Measurements from ENCODE around the gene XXYLT1. TPM values are rescaled to one million over a fixed set of nuclear protein-coding genes. Genes with fewer than 3 reads are reported as not detected.

Gene XXYLT1
- total RNA-seq, 4 donors from 2014 or later: 9.7 to 30.1 (median 17.7) TPM

DNA sequence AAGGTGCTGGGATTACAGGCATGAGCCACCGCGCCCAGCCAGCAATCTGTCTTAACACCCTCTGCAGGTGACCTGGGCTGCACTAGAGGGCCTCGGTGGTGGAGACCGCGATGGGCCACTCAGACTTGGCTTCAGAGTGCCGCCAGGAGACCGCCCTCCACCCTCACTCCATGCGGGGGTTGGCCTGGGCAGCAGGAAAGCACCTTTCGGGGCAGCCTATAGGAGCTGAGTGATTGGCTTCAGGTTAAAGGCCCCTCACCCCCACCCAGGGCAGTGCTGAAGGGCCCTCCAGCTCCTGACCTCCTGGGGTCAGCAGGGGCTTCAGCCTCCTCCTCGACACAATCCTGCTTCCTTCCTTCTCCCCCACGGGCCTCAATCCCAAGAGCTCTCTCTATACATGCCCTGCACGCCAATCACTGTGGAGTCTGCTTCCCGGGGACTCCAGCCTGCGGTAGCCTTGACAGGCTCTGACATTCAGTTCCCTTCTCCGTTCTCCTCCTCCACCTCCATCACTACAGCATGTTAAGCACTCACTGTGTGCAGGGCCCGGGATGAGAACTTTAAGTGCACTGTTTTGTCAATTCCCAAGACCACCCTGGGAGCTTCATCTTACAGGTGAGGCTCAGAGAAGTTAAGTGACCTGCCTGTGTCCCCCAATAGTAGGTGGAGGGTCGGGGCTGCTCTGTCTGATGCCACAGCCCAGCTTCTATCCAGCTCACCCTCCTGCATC, 225.3 kb downstream of the XXYLT1 start:
- TF ChIP-seq CTCF (IDR thresholded peaks at IDR 0.05): no peak
- TF ChIP-seq POLR2A (IDR thresholded peaks at IDR 0.05): no peak
- DNase-seq (ENCODE audit: low spot score in 2 of 2): peak in 1 of 2 donors; percentile 74
- no peak overlapping the region for H3K4me3 ChIP-seq (ENCODE audit: low read depth, poor library complexity, severe bottlenecking)
- WGBS, 2 donors: 87 to 93% methylated on average over 11 to 17 of the region's 17 CpGs
- intact Hi-C loops (cut with DNase I; ENCODE audit: low total_unique reads): no loop called here

DNA sequence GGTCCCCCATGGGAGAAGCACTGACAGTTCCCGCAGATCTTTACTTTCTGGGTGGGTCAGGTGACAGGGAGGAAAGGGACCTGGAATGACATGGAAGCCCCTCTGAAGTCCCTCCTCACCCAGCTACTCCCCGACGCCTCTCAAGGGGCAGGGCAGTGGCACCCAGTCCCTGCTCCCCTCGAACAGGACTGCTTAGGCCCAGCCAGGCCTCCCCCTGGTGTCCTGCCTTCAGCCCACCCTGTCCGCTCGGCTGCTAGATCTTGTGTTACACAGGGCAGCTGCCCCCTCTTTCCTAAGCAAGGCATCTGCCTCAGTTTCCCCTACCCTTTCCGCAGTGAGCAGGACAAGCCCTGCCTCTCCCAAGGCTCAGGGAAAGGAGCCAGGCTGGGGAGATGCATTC, 226.5 kb downstream of the XXYLT1 start:
- intact Hi-C loops (cut with DNase I; ENCODE audit: low total_unique reads): no loop called here
- no peak for TF ChIP-seq CTCF (IDR thresholded peaks at IDR 0.05)
- no peak for TF ChIP-seq POLR2A (IDR thresholded peaks at IDR 0.05)
- H3K4me3 ChIP-seq (ENCODE audit: low read depth, poor library complexity, severe bottlenecking): no peak overlapping the region
- DNase-seq (ENCODE audit: low spot score in 2 of 2): peak in 1 of 2 donors; percentile 59
- 85 to 95% methylated on average over 7 of the region's 7 CpGs for WGBS, 2 donors

DNA sequence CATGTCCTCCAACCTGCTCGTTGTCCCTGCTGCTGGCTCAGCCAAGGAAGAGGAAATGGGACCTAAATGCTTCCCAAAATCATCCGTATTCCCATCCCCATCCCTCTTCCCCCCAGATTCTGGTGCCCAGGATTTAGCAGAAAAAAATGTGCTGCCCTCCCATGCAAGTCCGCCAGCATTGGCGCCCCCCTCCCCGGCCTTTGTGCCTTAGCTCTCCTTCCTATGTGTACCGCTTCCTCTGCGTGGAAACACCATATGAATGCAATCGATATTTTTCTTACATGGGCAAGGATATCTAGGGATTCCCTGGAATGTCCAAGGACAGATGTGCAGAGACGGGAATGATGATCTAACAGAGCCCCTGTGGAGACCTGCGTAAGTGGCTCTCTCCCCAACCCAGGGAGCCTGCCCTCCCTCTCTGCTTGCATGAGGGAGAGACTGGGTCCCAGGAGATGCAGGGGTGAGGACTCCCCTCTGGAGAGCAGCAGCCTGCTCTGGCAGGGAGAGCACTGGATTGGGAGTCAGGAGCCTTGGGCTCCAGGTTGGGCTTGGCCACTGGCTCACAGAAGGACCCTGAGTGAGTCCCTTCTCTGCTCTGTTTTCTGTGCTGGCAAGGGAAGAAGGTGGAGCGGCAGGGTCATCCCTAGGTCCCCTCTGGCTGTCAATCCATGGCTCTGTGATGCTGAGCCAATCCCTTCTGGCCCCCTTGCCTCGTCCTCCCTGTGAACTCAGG, 227.2 kb downstream of the XXYLT1 start:
- 72 to 78% methylated on average over 12 of the region's 12 CpGs for WGBS, 2 donors
- TF ChIP-seq POLR2A (IDR thresholded peaks at IDR 0.05): no peak
- no peak for TF ChIP-seq CTCF (IDR thresholded peaks at IDR 0.05)
- peak in 1 of 2 donors; percentile 70 for DNase-seq (ENCODE audit: low spot score in 2 of 2)
- H3K4me3 ChIP-seq (ENCODE audit: low read depth, poor library complexity, severe bottlenecking): no peak overlapping the region
- intact Hi-C loops (cut with DNase I; ENCODE audit: low total_unique reads): no loop called here

- peak in 1 of 2 donors; percentile 74 for DNase-seq (ENCODE audit: low spot score in 2 of 2)
- WGBS, 2 donors: 59 to 64% methylated on average over 19 of the region's 19 CpGs
- intact Hi-C loops (cut with DNase I; ENCODE audit: low total_unique reads): no loop called here
- H3K4me3 ChIP-seq (ENCODE audit: low read depth, poor library complexity, severe bottlenecking): no peak overlapping the region
- TF ChIP-seq CTCF (IDR thresholded peaks at IDR 0.05) (no peak), POLR2A (IDR thresholded peaks at IDR 0.05) (no peak)
Observed at GRCh38 chr3:195042743-195043606, 228.0 kb downstream of the XXYLT1 start.

DNA sequence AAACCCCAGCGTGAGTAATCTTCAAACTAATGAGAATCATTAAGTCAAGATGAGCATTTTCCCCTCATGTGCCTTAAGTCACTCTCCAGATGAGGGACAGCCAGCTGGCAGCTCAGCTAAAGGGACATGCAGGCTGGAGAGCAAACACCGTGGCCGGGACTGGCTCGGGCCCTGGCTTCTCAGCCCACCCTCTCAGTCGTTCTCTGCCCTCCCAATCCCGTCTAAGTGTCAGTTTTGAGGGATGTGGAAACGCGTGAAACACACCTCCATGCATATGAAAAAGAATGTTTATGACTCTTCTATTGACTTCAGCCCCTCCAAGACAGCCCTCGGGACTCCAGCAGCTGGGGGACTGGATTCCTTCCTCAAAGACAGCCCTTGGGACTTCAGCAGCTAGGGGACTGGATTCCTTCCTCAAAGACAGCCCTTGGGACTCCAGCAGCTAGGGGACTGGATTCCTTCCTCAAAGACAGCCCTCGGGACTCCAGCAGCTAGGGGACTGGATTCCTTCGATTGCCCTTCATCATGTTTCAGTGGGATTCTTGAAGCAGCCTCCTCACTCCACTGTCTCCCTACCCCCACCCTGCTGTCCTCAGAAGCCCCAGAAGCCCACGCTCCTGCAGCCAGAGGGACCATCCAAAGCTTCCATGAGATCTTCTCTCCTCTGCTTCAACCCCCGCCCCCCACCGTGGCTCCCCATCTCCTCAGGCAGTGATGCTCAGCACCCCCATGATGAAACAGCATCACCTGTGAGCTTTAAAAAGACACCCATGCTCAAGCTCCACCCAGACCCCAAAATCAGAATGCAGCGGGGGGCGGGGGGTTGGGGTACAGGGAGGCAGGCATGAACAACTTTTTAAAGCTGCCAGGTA, 228.9 kb downstream of the XXYLT1 start:
- no peak for TF ChIP-seq CTCF (IDR thresholded peaks at IDR 0.05)
- no peak for TF ChIP-seq POLR2A (IDR thresholded peaks at IDR 0.05)
- intact Hi-C loops (cut with DNase I; ENCODE audit: low total_unique reads): no loop called here
- DNase-seq (ENCODE audit: low spot score in 2 of 2): peak in 1 of 2 donors; percentile 71
- 59 to 65% methylated on average over 16 of the region's 16 CpGs for WGBS, 2 donors
- H3K4me3 ChIP-seq (ENCODE audit: low read depth, poor library complexity, severe bottlenecking): no peak overlapping the region
